ENCODE data around the gene TCN1. TPM values are rescaled to one million over a fixed set of nuclear protein-coding genes. Genes with fewer than 3 reads are reported as not detected.
A peak's percentile ranks its signal among the peaks of the same experiment; 100 is the strongest.

Gene TCN1
- total RNA-seq, 1 donor from 2014 or later = not detected

DNA sequence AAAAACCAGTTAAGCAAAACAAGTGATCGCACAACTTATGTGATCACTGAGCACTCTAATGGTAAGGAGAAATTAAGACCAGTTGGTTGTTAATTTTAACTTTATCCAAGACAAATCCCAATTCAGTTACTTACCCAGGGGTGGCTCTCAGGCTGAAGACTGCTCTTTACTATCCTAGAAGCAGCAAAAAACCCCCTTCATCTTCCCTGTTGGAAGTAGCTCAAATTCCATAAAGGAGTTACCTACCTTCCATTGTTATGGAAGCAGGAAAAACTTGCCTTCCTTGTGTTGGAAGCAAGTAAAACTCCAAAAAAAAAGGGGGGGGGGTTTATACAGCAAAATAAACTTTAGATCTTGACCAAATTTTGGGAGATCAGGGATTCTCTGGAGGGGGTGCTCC lies 50.5 kb downstream of the TCN1 start:
- ATAC-seq (ENCODE audit: low read depth) (no peak), DNase-seq (no peak)
- no peaks in the 10 kb centered on the region for H3K36me3 Mint-ChIP-seq (ENCODE audit: low read depth)
- H3K27ac Mint-ChIP-seq = no peak overlapping the region
- H3K27me3 Mint-ChIP-seq = peaks cover 3% of the 10 kb centered on the region
- H3K9me3 Mint-ChIP-seq = no peaks in the 10 kb centered on the region
- ChIA-PET CTCF (no interaction called here), POLR2A (interaction anchor here (0.6 kb wide), 2 partner anchors 146 to 172 kb away, joined by 5 to 7 read pairs; no protein-coding TSS in a partner anchor)
- TF ChIP-seq, protein P1, sequence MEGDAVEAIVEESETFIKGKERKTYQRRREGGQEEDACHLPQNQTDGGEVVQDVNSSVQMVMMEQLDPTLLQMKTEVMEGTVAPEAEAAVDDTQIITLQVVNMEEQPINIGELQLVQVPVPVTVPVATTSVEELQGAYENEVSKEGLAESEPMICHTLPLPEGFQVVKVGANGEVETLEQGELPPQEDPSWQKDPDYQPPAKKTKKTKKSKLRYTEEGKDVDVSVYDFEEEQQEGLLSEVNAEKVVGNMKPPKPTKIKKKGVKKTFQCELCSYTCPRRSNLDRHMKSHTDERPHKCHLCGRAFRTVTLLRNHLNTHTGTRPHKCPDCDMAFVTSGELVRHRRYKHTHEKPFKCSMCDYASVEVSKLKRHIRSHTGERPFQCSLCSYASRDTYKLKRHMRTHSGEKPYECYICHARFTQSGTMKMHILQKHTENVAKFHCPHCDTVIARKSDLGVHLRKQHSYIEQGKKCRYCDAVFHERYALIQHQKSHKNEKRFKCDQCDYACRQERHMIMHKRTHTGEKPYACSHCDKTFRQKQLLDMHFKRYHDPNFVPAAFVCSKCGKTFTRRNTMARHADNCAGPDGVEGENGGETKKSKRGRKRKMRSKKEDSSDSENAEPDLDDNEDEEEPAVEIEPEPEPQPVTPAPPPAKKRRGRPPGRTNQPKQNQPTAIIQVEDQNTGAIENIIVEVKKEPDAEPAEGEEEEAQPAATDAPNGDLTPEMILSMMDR (IDR thresholded peaks at IDR 0.05) = no peak
- no peak overlapping the region for H3K4me3 Mint-ChIP-seq
- peaks cover 23% of the 10 kb centered on the region for H3K4me1 Mint-ChIP-seq
- intact Hi-C loops (cut with micrococcal nuclease) = no loop called here

DNA sequence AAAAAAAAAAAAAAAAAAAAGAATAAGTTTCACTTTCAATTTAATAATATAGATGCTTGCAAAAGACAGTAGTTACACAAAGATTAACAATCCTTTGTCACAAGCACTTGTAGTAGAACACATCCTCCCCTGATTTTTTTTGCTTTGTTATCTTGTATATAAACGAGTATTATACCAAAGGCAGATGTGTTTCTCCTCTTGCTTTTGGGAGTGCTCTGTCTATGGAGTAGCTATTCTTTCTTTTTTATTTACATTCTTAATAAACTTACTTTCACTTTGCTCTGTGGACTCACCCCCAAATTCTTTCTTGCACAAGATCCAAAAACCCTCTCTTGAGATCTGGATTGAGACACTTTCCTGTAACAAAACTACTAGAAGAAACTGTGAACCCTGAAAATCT lies 52.3 kb downstream of the TCN1 start:
- no peak for DNase-seq

DNA sequence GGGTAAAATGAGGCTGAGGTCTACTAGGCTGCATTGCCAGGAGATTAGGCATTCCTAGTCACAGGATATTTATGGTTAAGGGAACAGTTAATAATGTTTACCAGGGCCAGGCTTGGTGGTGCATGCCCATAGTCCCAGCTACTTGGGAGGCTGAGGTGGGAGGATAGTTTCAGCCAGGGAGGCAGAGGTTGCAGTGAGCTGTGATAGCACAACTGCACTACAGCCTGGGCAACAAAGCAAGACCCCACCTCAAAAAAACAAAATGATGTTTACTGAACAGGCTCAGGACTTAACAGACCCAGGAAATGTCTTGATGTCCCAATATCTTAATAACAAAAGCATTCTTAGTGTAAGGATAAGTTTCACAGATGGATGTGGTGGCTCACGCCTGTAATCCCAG lies 52.9 kb downstream of the TCN1 start:
- CTCF ChIA-PET = no interaction called here

More for the DNA sequence above, 52.3 kb downstream of the TCN1 start:
- H3K4me1 Mint-ChIP-seq = peaks cover 35% of the 10 kb centered on the region
- no peak overlapping the region for H3K27ac Mint-ChIP-seq
- intact Hi-C loops (cut with micrococcal nuclease) = no loop called here
- H3K27me3 Mint-ChIP-seq = peaks cover 3% of the 10 kb centered on the region
- ATAC-seq (ENCODE audit: low read depth) = no peak
- H3K4me3 Mint-ChIP-seq = no peak overlapping the region
- TF ChIP-seq, protein P1 (IDR thresholded peaks at IDR 0.05) = no peak
- H3K9me3 Mint-ChIP-seq = no peaks in the 10 kb centered on the region
- CTCF ChIA-PET = interaction anchor here (1.0 kb wide), 1 partner anchor 60 kb away, joined by 3 read pairs; no protein-coding TSS in a partner anchor
- POLR2A ChIA-PET = interaction anchor here (0.7 kb wide), 1 partner anchor 384 kb away, joined by 4 read pairs; no protein-coding TSS in a partner anchor
- H3K36me3 Mint-ChIP-seq (ENCODE audit: low read depth) = peaks cover 5% of the 10 kb centered on the region

DNA sequence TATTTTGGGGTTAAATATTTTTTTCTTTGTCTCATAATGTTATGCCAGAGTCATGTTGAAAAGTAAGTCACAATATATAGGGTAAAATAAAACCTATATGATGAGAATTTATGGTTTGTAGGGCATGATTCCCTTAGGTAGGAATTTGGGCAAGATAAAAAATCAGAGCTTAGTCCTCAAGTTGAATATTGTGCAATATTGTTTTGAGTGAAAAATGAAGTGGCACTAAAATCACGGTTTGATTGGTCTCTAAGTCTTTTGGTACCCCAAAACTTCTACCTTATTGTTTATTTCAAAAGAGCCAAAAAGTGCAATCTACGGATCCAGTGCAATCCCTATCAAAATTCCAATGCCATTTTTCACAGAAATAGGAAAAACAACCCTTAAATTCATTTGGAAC lies 54.1 kb downstream of the TCN1 start:
- no peak for ATAC-seq (ENCODE audit: low read depth)
- TF ChIP-seq, protein P1 (IDR thresholded peaks at IDR 0.05) = no peak
- ChIA-PET POLR2A (no interaction called here), CTCF (no interaction called here)
- H3K4me1 Mint-ChIP-seq = peaks cover 27% of the 10 kb centered on the region
- DNase-seq = no peak
- intact Hi-C loops (cut with micrococcal nuclease) = no loop called here
- no peaks in the 10 kb centered on the region for H3K9me3 Mint-ChIP-seq
- H3K36me3 Mint-ChIP-seq (ENCODE audit: low read depth) = peaks cover 17% of the 10 kb centered on the region
- H3K4me3 Mint-ChIP-seq = no peak overlapping the region
- no peak overlapping the region for H3K27ac Mint-ChIP-seq
- H3K27me3 Mint-ChIP-seq = peaks cover 3% of the 10 kb centered on the region

More for the DNA sequence above, 52.9 kb downstream of the TCN1 start:
- TF ChIP-seq, protein P1 (IDR thresholded peaks at IDR 0.05) = no peak
- no peak overlapping the region for H3K4me3 Mint-ChIP-seq
- H3K27ac Mint-ChIP-seq = no peak overlapping the region
- H3K9me3 Mint-ChIP-seq = no peaks in the 10 kb centered on the region
- no peak for ATAC-seq (ENCODE audit: low read depth)
- H3K27me3 Mint-ChIP-seq = peaks cover 3% of the 10 kb centered on the region
- H3K4me1 Mint-ChIP-seq = peaks cover 29% of the 10 kb centered on the region
- H3K36me3 Mint-ChIP-seq (ENCODE audit: low read depth) = peaks cover 9% of the 10 kb centered on the region
- POLR2A ChIA-PET = no interaction called here
- intact Hi-C loops (cut with micrococcal nuclease) = no loop called here
- DNase-seq = no peak

DNA sequence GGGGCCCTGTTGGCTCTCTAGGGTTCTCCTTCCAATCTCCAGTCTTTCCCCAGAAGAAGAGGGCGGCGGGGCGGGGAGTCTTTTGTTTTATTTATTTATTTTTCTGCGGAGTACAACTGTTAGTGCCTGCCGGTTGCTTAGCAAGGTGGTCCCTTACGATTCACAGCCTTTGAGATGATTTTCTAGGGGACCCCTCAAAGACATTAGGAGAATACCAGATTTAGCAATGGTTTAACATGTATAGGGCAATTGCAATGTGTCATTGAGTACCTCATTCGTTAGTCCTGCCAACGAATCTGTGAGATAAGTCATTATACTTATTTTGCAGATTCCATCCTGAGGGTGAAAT lies 55.4 kb downstream of the TCN1 start:
- Mint-ChIP-seq H3K9me3 (no peaks in the 10 kb centered on the region), H3K27me3 (peaks cover 3% of the 10 kb centered on the region), H3K4me1 (peaks cover 20% of the 10 kb centered on the region), H3K36me3 (ENCODE audit: low read depth) (peaks cover 29% of the 10 kb centered on the region), H3K27ac (peak overlapping the region; percentile 87), H3K4me3 (peak overlapping the region; percentile 92)
- CTCF ChIA-PET = interaction anchor here (1.4 to 3.1 kb wide), 2 partner anchors 50 to 56 kb away, joined by 3 to 17 read pairs; partner anchors contain the start of gene STX3
- POLR2A ChIA-PET = interaction anchor here (0.7 to 1.6 kb wide), 3 partner anchors 44 to 56 kb away, joined by 3 to 10 read pairs (median 3); partner anchors contain the start of gene STX3
- ATAC-seq (ENCODE audit: low read depth) (no peak), DNase-seq (no peak)
- intact Hi-C loops (cut with micrococcal nuclease) = loop anchor here (1.0 to 2.0 kb wide), 4 partner anchors 56 to 261 kb away; partner anchors contain the start of genes OSBP, PATL1 and STX3
- TF ChIP-seq, protein P1 (IDR thresholded peaks at IDR 0.05) = no peak

Data from activated B cell treated with CpG ODN at 0.5 μM for 24 hours (primary cell).